SK-N-SH (cell line): ENCODE results near the gene PACSIN2. TPM values are rescaled to one million over a fixed set of nuclear protein-coding genes. Genes with fewer than 3 reads are reported as not detected.

Experiments used
- CTCF ChIA-PET: fragments of 300-600, 350-600 bp; formaldehyde crosslinking; extraction: SDS; loops from one replicate; lab custom pipeline; 2021; lab: Yijun Ruan, JAX
- POLR2A ChIA-PET: fragments of 350-600 bp; sonication (Branson Sonifier 250); formaldehyde crosslinking; extraction: SDS; loops from one replicate; lab custom pipeline; 2020; ENCODE audit warnings: antibody characterized with exemption, inconsistent platforms; lab: Yijun Ruan, JAX
- DNase-seq: peaks from one replicate; pipeline ENCODE4 v3.0.0; 2012
- H2AFZ ChIP-seq: fragments of 200-600 bp; sonication (generic); 2 replicates; pipeline ENCODE4 v1.8.1; 2016; ENCODE audit warnings: antibody characterized with exemption, mild to moderate bottlenecking, low read depth
- H3F3A ChIP-seq: fragments of 200-600 bp; sonication (generic); replicated peaks from 2 replicates; pipeline ENCODE3; 2016; ENCODE audit warnings: antibody characterized with exemption, mild to moderate bottlenecking; ENCODE audit not compliant: insufficient read depth
- H3K27ac ChIP-seq, 2 experiments: fragments of 200-500 bp in 1 of 2; fragments of 200-600 bp in 1 of 2; sonication (Bioruptor generic) in 1 of 2; sonication (generic), shearing (Covaris generic) in 1 of 2; 2 replicates each; pipeline versions ENCODE4 v1.5.1 to v1.6.1; 2014 to 2016; ENCODE audit warnings: low read depth in 2 of 2, inconsistent platforms in 1 of 2, low read length in 1 of 2, mild to moderate bottlenecking in 1 of 2, mixed read lengths in 1 of 2
- H3K27me3 ChIP-seq: fragments of 200-600 bp; sonication (generic), shearing (Covaris generic); 2 replicates; pipeline ENCODE4 v1.6.1; 2016; ENCODE audit warnings: mixed run types; ENCODE audit not compliant: insufficient read depth
- H3K36me3 ChIP-seq, 2 experiments: fragments of 200-500 bp in 1 of 2; fragments of 200-600 bp in 1 of 2; sonication (Bioruptor generic) in 1 of 2; sonication (generic) in 1 of 2; replicated peaks in 1 of 2; 2 replicates each; pipeline versions ENCODE3 to v1.5.1; 2014 to 2016; ENCODE audit warnings: low read length in 1 of 2, mild to moderate bottlenecking in 1 of 2; ENCODE audit not compliant: insufficient read depth in 2 of 2, control insufficient read depth in 1 of 2
- H3K4me1 ChIP-seq, 2 experiments: fragments of 200-500 bp in 1 of 2; fragments of 200-600 bp in 1 of 2; sonication (Bioruptor generic) in 1 of 2; sonication (generic), shearing (Covaris generic) in 1 of 2; 2 replicates each; pipeline versions ENCODE4 v1.5.1 to v1.6.1; 2014 to 2016; ENCODE audit warnings: low read depth in 1 of 2, low read length in 1 of 2, mixed run types in 1 of 2; ENCODE audit not compliant: insufficient read depth in 2 of 2, control insufficient read depth in 1 of 2
- H3K4me2 ChIP-seq: fragments of 200-600 bp; sonication (generic), shearing (Covaris generic); 2 replicates; pipeline ENCODE4 v1.6.1; 2017; ENCODE audit warnings: mixed run types
- H3K4me3 ChIP-seq, 2 experiments: fragments of 200-500 bp in 1 of 2; fragments of 200-600 bp in 1 of 2; sonication (Bioruptor generic) in 1 of 2; sonication (generic), shearing (Covaris generic) in 1 of 2; 2 replicates each; pipeline versions ENCODE4 v1.5.1 to v1.8.1; 2014 to 2016; ENCODE audit warnings: low read depth in 2 of 2, inconsistent platforms in 1 of 2, low read length in 1 of 2, mild to moderate bottlenecking in 1 of 2, mixed read lengths in 1 of 2, moderate library complexity in 1 of 2
- H3K79me2 ChIP-seq: fragments of 200-600 bp; sonication (generic); 2 replicates; pipeline ENCODE4 v1.8.1; 2017; ENCODE audit warnings: mild to moderate bottlenecking; ENCODE audit not compliant: insufficient read depth
- H3K9ac ChIP-seq: fragments of 200-600 bp; sonication (generic); 2 replicates; pipeline ENCODE4 v1.6.1; 2017; ENCODE audit warnings: mixed run types
- H3K9me2 ChIP-seq: fragments of 200-600 bp; sonication (generic); 2 replicates; pipeline ENCODE4 v1.6.1; 2017; ENCODE audit warnings: mixed run types
- H3K9me3 ChIP-seq: fragments of 200-600 bp; sonication (generic); 2 replicates; pipeline ENCODE4 v1.6.1; 2017; ENCODE audit warnings: mixed run types, mild to moderate bottlenecking, moderate library complexity
- H4K20me1 ChIP-seq: fragments of 200-600 bp; sonication (generic); 2 replicates; pipeline ENCODE4 v1.6.1; 2017; ENCODE audit warnings: mild to moderate bottlenecking, mixed run types; ENCODE audit not compliant: insufficient read depth
- CHD2 ChIP-seq: fragments of 150-350 bp; IDR thresholded peaks from 2 replicates; pipeline ENCODE4 v1.6.1; 2018; ENCODE audit warnings: low read length; ENCODE audit not compliant: partially characterized antibody
- CTCF ChIP-seq: fragments of 200-600 bp; sonication (generic); IDR thresholded peaks from 2 replicates; pipeline ENCODE4 v1.6.1; 2017; ENCODE audit warnings: antibody characterized with exemption, mild to moderate bottlenecking, moderate library complexity
- ELF1 ChIP-seq: IDR thresholded peaks from 2 replicates; pipeline ENCODE4 v1.4.0; 2012
- EP300 ChIP-seq, 2 experiments: IDR thresholded peaks; 2 replicates each; pipeline versions ENCODE4 v1.4.0 to v1.6.1; 2012; ENCODE audit warnings: borderline replicate concordance in 1 of 2, low read depth in 1 of 2, low read length in 1 of 2
- FOSL2 ChIP-seq: IDR thresholded peaks from 2 replicates; pipeline ENCODE4 v1.4.0; 2012; ENCODE audit warnings: low read depth, mild to moderate bottlenecking, moderate library complexity, borderline replicate concordance
- FOXJ3 ChIP-seq: sonication (generic); formaldehyde crosslinking; IDR thresholded peaks from 2 replicates; pipeline ENCODE4 v1.5.1; 2020; ENCODE audit warnings: mild to moderate bottlenecking, missing genetic modification reagents
- FOXM1 ChIP-seq: IDR thresholded peaks from 2 replicates; pipeline ENCODE4 v1.4.0; 2012; ENCODE audit warnings: low read depth, mild to moderate bottlenecking
- GATA2 ChIP-seq: sonication (generic); formaldehyde crosslinking; IDR thresholded peaks from 2 replicates; pipeline ENCODE4 v1.5.0; 2020; ENCODE audit warnings: mild to moderate bottlenecking, missing genetic modification reagents
- MAX ChIP-seq: IDR thresholded peaks from 2 replicates; pipeline ENCODE4 v1.4.0; 2012; ENCODE audit warnings: low read depth
- MXI1 ChIP-seq: IDR thresholded peaks from 2 replicates; pipeline ENCODE4 v1.6.1; 2012; ENCODE audit warnings: mild to moderate bottlenecking, low read depth, low read length, improper control_type of control experiment
- NFIC ChIP-seq: IDR thresholded peaks from 2 replicates; pipeline ENCODE4 v1.4.0; 2012; ENCODE audit warnings: borderline replicate concordance
- PBX3 ChIP-seq: IDR thresholded peaks from 2 replicates; pipeline ENCODE4; 2012
- RAD21 ChIP-seq: IDR thresholded peaks from 2 replicates; pipeline ENCODE4 v1.6.1; 2012; ENCODE audit warnings: mild to moderate bottlenecking, low read length
- REST ChIP-seq: IDR thresholded peaks from 2 replicates; pipeline ENCODE4 v1.6.1; 2012; ENCODE audit warnings: mild to moderate bottlenecking, low read depth, low read length, moderate library complexity
- RXRA ChIP-seq: IDR thresholded peaks from 2 replicates; pipeline ENCODE4 v1.4.0; 2012; ENCODE audit warnings: low read depth, mild to moderate bottlenecking, borderline replicate concordance
- SIN3A ChIP-seq: IDR thresholded peaks from 2 replicates; pipeline ENCODE4 v1.6.1; 2012; ENCODE audit warnings: low read depth, mild to moderate bottlenecking, low read length, moderate library complexity, borderline replicate concordance
- USF1 ChIP-seq: IDR thresholded peaks from 2 replicates; pipeline ENCODE4 v1.4.0; 2012; ENCODE audit warnings: low read depth, borderline replicate concordance
- YY1 ChIP-seq: IDR thresholded peaks from 2 replicates; pipeline ENCODE4 v1.4.0; 2012; ENCODE audit warnings: low read depth, mild to moderate bottlenecking
- ZBTB33 ChIP-seq: IDR thresholded peaks from 2 replicates; pipeline ENCODE4 v1.4.0; 2012; ENCODE audit warnings: low read depth, borderline replicate concordance
- WGBS: methylation state at CpG from one replicate; pipeline ENCODE4 v1.1.6; 2017; ENCODE audit warnings: low lambda C conversion rate; 5-methylcytosine and 5-hydroxymethylcytosine counted together
- polyA plus RNA-seq, 3 experiments: library from polyadenylated mRNA; depleted of rRNA; stranded (reverse); fragments of >200 nt; gene quantifications; 2 replicates each; pipeline ENCODE4 v1.2.3, GENCODE V29; 2012

Gene PACSIN2
- polyA plus RNA-seq, 1 of the 3 experiments (the other 2 are of a cell fraction): 60.5 TPM

GRCh38 chr22:42869463-42869862 lies 145.5 kb downstream of the PACSIN2 start:
- Histone ChIP-seq H3K4me1 (peaks cover 0 to 2% of the 10 kb centered on the region in 2 experiments; a peak in 1 of 4 replicates), H3K4me2 (no peak overlapping the region), H3K27me3 (no peaks in the 10 kb centered on the region), H3K4me3 (no peak overlapping the region), H3K79me2 (no peaks in the 10 kb centered on the region), H3K27ac (no peak overlapping the region), H3K9ac (no peak overlapping the region), H4K20me1 (no peaks in the 10 kb centered on the region), H3K9me3 (no peaks in the 10 kb centered on the region), H3K36me3 (no peaks in the 10 kb centered on the region), H3K9me2 (no peaks in the 10 kb centered on the region), H2AFZ (no peak overlapping the region), H3F3A (no peaks in the 10 kb centered on the region)
- ChIA-PET CTCF (no interaction called here), POLR2A (no interaction called here)
- no peak for TF ChIP-seq USF1
- no peak for TF ChIP-seq FOXM1
- no peak for TF ChIP-seq CHD2
- no peak for TF ChIP-seq REST
- TF ChIP-seq RXRA: no peak
- no peak for TF ChIP-seq CTCF
- no peak for TF ChIP-seq PBX3
- no peak for TF ChIP-seq MXI1
- TF ChIP-seq FOSL2: no peak
- no peak for TF ChIP-seq MAX
- TF ChIP-seq ELF1: no peak
- TF ChIP-seq SIN3A: no peak
- TF ChIP-seq ZBTB33: no peak
- no peak for TF ChIP-seq NFIC
- no peak for TF ChIP-seq RAD21
- TF ChIP-seq YY1: no peak
- TF ChIP-seq EP300 (IDR thresholded peaks at IDR 0.05; ENCODE audit: borderline replicate concordance in 1 of 2, low read depth in 1 of 2, low read length in 1 of 2): no peak
- TF ChIP-seq GATA2: no peak
- no peak for TF ChIP-seq FOXJ3 (CRISPR knock-in tag)
- WGBS: 88% methylated on average over 2 of the region's 8 CpGs
- no peak for DNase-seq
